ENCODE data around the gene XIAP.
A peak's percentile ranks its signal among the peaks of the same experiment; 100 is the strongest.

The XIAP gene

GRCh38 chrX:123871309-123871708 lies 11.5 kb downstream of the XIAP start:
- no peak overlapping the region for H3K27ac ChIP-seq (ENCODE audit: low read depth, low read length)
- peaks cover 51% of the 10 kb centered on the region for H3K4me1 ChIP-seq (ENCODE audit: control insufficient read depth, low read length)
- H3F3A ChIP-seq (ENCODE audit: control insufficient read depth, insufficient read depth), result no peaks in the 10 kb centered on the region
- no peak for TF ChIP-seq CTCF (IDR thresholded peaks at IDR 0.05; ENCODE audit: low read depth, low read length, poor library complexity, severe bottlenecking)
- TF ChIP-seq EZH2phosphoT487 (IDR thresholded peaks at IDR 0.05; ENCODE audit: borderline replicate concordance, low read length), result no peak
- H3K27me3 ChIP-seq (ENCODE audit: control insufficient read depth, low read length), result no peaks in the 10 kb centered on the region
- H4K20me1 ChIP-seq (ENCODE audit: control insufficient read depth, insufficient read depth, low read depth, low read length), result no peaks in the 10 kb centered on the region
- peak overlapping the region; percentile 21; the same call in 1 of the 2 replicates for H3K4me2 ChIP-seq (ENCODE audit: low read length)
- no peaks in the 10 kb centered on the region for H3K9me2 ChIP-seq (replicated peaks; ENCODE audit: control insufficient read depth, low read length)
- no peak overlapping the region for H3K4me3 ChIP-seq (ENCODE audit: low read length)
- peaks cover 3% of the 10 kb centered on the region; the same call in 1 of the 2 replicates for H3K36me3 ChIP-seq (ENCODE audit: control insufficient read depth, low read length)
- peaks cover 88% of the 10 kb centered on the region for H3K79me2 ChIP-seq (ENCODE audit: control insufficient read depth, low read length)
- no peaks in the 10 kb centered on the region for H3K9me3 ChIP-seq (ENCODE audit: control insufficient read depth, insufficient read depth, low read length)

GRCh38 chrX:123873956-123874355 lies 14.1 kb downstream of the XIAP start:
- no peaks in the 10 kb centered on the region for H4K20me1 ChIP-seq (ENCODE audit: control insufficient read depth, insufficient read depth, low read depth, low read length)
- H3K9me2 ChIP-seq (replicated peaks; ENCODE audit: control insufficient read depth, low read length), result no peaks in the 10 kb centered on the region
- TF ChIP-seq CTCF (IDR thresholded peaks at IDR 0.05; ENCODE audit: low read depth, low read length, poor library complexity, severe bottlenecking), result no peak
- no peak for TF ChIP-seq EZH2phosphoT487 (IDR thresholded peaks at IDR 0.05; ENCODE audit: borderline replicate concordance, low read length)
- no peak overlapping the region for H3K4me3 ChIP-seq (ENCODE audit: low read length)
- peaks cover 89% of the 10 kb centered on the region for H3K79me2 ChIP-seq (ENCODE audit: control insufficient read depth, low read length)
- H3K27ac ChIP-seq (ENCODE audit: low read depth, low read length), result no peak overlapping the region
- peaks cover 56% of the 10 kb centered on the region for H3K4me1 ChIP-seq (ENCODE audit: control insufficient read depth, low read length)
- peaks cover 3% of the 10 kb centered on the region; the same call in 1 of the 2 replicates for H3K36me3 ChIP-seq (ENCODE audit: control insufficient read depth, low read length)
- H3K27me3 ChIP-seq (ENCODE audit: control insufficient read depth, low read length), result no peaks in the 10 kb centered on the region
- H3K9me3 ChIP-seq (ENCODE audit: control insufficient read depth, insufficient read depth, low read length), result no peaks in the 10 kb centered on the region
- peaks cover 3% of the 10 kb centered on the region; the same call in 1 of the 2 replicates for H3F3A ChIP-seq (ENCODE audit: control insufficient read depth, insufficient read depth)
- H3K4me2 ChIP-seq (ENCODE audit: low read length), result no peak overlapping the region

DNA sequence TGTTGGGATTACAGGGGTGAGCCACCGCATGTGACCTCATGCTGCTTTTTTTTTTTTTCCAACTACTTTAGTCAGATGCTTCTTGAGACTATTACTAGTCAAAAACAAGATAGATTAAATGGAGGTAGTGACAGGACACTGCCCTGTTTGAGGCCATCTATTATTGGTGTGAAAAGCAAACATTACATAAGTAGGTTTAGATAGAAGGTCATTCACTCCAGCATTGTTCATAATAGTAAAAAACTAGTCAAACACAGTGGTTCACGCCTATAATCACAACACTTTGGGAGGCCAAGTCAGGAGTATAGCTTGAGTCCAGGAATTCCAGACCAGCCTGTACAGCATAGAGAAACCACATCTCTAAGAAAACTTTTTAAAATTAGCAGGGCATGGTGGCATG lies 16.3 kb downstream of the XIAP start:
- H3K27me3 ChIP-seq (ENCODE audit: control insufficient read depth, low read length), result no peaks in the 10 kb centered on the region
- H4K20me1 ChIP-seq (ENCODE audit: control insufficient read depth, insufficient read depth, low read depth, low read length), result no peaks in the 10 kb centered on the region
- H3K9me3 ChIP-seq (ENCODE audit: control insufficient read depth, insufficient read depth, low read length), result no peaks in the 10 kb centered on the region
- H3K4me3 ChIP-seq (ENCODE audit: low read length), result no peak overlapping the region
- peaks cover 38% of the 10 kb centered on the region for H3K4me1 ChIP-seq (ENCODE audit: control insufficient read depth, low read length)
- peaks cover 87% of the 10 kb centered on the region for H3K79me2 ChIP-seq (ENCODE audit: control insufficient read depth, low read length)
- no peak overlapping the region for H3K4me2 ChIP-seq (ENCODE audit: low read length)
- no peaks in the 10 kb centered on the region for H3K36me3 ChIP-seq (ENCODE audit: control insufficient read depth, low read length)
- peaks cover 3% of the 10 kb centered on the region; the same call in 1 of the 2 replicates for H3F3A ChIP-seq (ENCODE audit: control insufficient read depth, insufficient read depth)
- H3K9me2 ChIP-seq (replicated peaks; ENCODE audit: control insufficient read depth, low read length), result no peaks in the 10 kb centered on the region
- H3K27ac ChIP-seq (ENCODE audit: low read depth, low read length), result no peak overlapping the region
- TF ChIP-seq CTCF (IDR thresholded peaks at IDR 0.05; ENCODE audit: low read depth, low read length, poor library complexity, severe bottlenecking) (no peak), EZH2phosphoT487 (IDR thresholded peaks at IDR 0.05; ENCODE audit: borderline replicate concordance, low read length) (no peak)

All from DOHH2 (cell line).